ENCODE results near the gene CMC1.

Gene CMC1

GRCh38 chr3:28279770-28280169 lies 38.4 kb downstream of the CMC1 start:
- TF ChIP-seq ZBTB7A (IDR thresholded peaks at IDR 0.05; ENCODE audit: low read depth) (no peak), EP300 (IDR thresholded peaks at IDR 0.05; ENCODE audit: borderline replicate concordance) (no peak), CEBPB (IDR thresholded peaks at IDR 0.05) (no peak), RAD21 (IDR thresholded peaks at IDR 0.05; ENCODE audit: low read depth) (no peak)

- no peak for TF ChIP-seq CREB1 (IDR thresholded peaks at IDR 0.05; ENCODE audit: low read depth)
- no peak for TF ChIP-seq NFIC (IDR thresholded peaks at IDR 0.05)
- no peak for TF ChIP-seq EGR1 (IDR thresholded peaks at IDR 0.05)
- TF ChIP-seq FOXM1 (IDR thresholded peaks at IDR 0.05; ENCODE audit: borderline replicate concordance, low read depth), result no peak
- TF ChIP-seq, protein P1, sequence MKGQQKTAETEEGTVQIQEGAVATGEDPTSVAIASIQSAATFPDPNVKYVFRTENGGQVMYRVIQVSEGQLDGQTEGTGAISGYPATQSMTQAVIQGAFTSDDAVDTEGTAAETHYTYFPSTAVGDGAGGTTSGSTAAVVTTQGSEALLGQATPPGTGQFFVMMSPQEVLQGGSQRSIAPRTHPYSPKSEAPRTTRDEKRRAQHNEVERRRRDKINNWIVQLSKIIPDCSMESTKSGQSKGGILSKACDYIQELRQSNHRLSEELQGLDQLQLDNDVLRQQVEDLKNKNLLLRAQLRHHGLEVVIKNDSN (IDR thresholded peaks at IDR 0.05), result no peak
- TF ChIP-seq RAD21 (IDR thresholded peaks at IDR 0.05; ENCODE audit: low read depth), result no peak
- TF ChIP-seq TCF12 (IDR thresholded peaks at IDR 0.05; ENCODE audit: low read depth), result no peak
- TF ChIP-seq TEAD4 (IDR thresholded peaks at IDR 0.05), result no peak
- TF ChIP-seq, protein P2, sequence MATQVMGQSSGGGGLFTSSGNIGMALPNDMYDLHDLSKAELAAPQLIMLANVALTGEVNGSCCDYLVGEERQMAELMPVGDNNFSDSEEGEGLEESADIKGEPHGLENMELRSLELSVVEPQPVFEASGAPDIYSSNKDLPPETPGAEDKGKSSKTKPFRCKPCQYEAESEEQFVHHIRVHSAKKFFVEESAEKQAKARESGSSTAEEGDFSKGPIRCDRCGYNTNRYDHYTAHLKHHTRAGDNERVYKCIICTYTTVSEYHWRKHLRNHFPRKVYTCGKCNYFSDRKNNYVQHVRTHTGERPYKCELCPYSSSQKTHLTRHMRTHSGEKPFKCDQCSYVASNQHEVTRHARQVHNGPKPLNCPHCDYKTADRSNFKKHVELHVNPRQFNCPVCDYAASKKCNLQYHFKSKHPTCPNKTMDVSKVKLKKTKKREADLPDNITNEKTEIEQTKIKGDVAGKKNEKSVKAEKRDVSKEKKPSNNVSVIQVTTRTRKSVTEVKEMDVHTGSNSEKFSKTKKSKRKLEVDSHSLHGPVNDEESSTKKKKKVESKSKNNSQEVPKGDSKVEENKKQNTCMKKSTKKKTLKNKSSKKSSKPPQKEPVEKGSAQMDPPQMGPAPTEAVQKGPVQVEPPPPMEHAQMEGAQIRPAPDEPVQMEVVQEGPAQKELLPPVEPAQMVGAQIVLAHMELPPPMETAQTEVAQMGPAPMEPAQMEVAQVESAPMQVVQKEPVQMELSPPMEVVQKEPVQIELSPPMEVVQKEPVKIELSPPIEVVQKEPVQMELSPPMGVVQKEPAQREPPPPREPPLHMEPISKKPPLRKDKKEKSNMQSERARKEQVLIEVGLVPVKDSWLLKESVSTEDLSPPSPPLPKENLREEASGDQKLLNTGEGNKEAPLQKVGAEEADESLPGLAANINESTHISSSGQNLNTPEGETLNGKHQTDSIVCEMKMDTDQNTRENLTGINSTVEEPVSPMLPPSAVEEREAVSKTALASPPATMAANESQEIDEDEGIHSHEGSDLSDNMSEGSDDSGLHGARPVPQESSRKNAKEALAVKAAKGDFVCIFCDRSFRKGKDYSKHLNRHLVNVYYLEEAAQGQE (IDR thresholded peaks at IDR 0.05; ENCODE audit: low read depth), result no peak
- TF ChIP-seq MAX (IDR thresholded peaks at IDR 0.05), result no peak
- TF ChIP-seq TAF1 (IDR thresholded peaks at IDR 0.05; ENCODE audit: low read depth), result no peak
Observed at GRCh38 chr3:28280781-28281180, 39.4 kb downstream of the CMC1 start.

- TF ChIP-seq RAD21 (IDR thresholded peaks at IDR 0.05; ENCODE audit: low read depth) (peak; percentile 52), MAX (IDR thresholded peaks at IDR 0.05) (no peak)
Observed at GRCh38 chr3:28286595-28286994, 45.2 kb downstream of the CMC1 start.

DNA sequence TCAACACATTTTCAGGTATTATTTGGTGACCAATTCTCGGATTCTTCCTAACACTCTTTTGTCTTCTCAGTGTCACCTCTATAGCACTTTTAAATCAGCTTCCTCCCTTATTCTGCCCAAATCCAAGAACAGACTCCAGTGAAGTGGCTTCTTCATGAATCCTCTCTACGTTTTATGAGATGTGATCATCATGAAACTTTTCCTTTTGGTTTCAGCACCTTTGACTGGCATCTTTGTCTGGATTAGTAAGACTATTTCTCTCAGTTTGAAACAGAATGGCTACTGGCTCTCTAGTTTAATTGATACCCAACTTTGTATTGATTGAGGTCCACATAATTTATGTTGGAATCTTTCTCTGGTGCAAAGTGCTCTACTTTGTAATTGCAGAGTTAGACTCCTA lies 45.6 kb downstream of the CMC1 start:
- no peak for TF ChIP-seq ZBTB7A (IDR thresholded peaks at IDR 0.05; ENCODE audit: low read depth)
- no peak for TF ChIP-seq CREB1 (IDR thresholded peaks at IDR 0.05; ENCODE audit: low read depth)
- TF ChIP-seq, protein P2 (IDR thresholded peaks at IDR 0.05; ENCODE audit: low read depth), result no peak
- TF ChIP-seq, protein P1 (IDR thresholded peaks at IDR 0.05), result no peak
- no peak for TF ChIP-seq YY1 (IDR thresholded peaks at IDR 0.05; ENCODE audit: low read depth)
- TF ChIP-seq FOXM1 (IDR thresholded peaks at IDR 0.05; ENCODE audit: borderline replicate concordance, low read depth), result no peak
- TF ChIP-seq NFIC (IDR thresholded peaks at IDR 0.05), result no peak
- no peak for TF ChIP-seq RAD21 (IDR thresholded peaks at IDR 0.05; ENCODE audit: low read depth)
- TF ChIP-seq MAX (IDR thresholded peaks at IDR 0.05), result no peak
- TF ChIP-seq EGR1 (IDR thresholded peaks at IDR 0.05), result no peak
- TF ChIP-seq EP300 (IDR thresholded peaks at IDR 0.05; ENCODE audit: borderline replicate concordance), result no peak
- no peak for TF ChIP-seq TAF1 (IDR thresholded peaks at IDR 0.05; ENCODE audit: low read depth)
- no peak for TF ChIP-seq TCF12 (IDR thresholded peaks at IDR 0.05; ENCODE audit: low read depth)
- TF ChIP-seq CEBPB (IDR thresholded peaks at IDR 0.05), result no peak
- TF ChIP-seq TEAD4 (IDR thresholded peaks at IDR 0.05), result no peak

DNA sequence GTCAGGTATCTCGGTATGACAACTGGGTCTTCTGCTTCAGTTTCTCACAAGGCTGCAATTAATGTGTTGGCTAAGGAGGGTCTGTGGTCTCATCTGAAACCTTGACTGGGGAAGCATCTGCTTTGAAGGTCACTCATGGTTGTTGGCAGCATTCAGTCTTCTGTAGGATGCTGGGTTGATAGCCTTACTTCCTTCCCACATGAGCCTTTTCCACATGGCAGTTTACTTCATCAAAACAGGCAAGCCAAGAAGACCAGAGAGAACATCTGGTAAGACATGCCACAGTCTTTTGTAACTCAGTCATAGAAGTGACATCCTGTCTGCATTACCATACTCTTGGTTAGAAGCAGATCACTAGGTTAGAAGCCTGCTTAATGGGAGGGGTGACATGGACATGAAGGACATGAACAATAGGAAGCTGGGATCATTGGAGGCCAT lies 49.5 kb downstream of the CMC1 start:
- TF ChIP-seq TAF1 (IDR thresholded peaks at IDR 0.05; ENCODE audit: low read depth) (no peak), EGR1 (IDR thresholded peaks at IDR 0.05) (no peak), YY1 (IDR thresholded peaks at IDR 0.05; ENCODE audit: low read depth) (no peak), MAX (IDR thresholded peaks at IDR 0.05) (no peak), FOXM1 (IDR thresholded peaks at IDR 0.05; ENCODE audit: borderline replicate concordance, low read depth) (no peak), TEAD4 (IDR thresholded peaks at IDR 0.05) (no peak), EP300 (IDR thresholded peaks at IDR 0.05; ENCODE audit: borderline replicate concordance) (no peak), NFIC (IDR thresholded peaks at IDR 0.05) (no peak), RAD21 (IDR thresholded peaks at IDR 0.05; ENCODE audit: low read depth) (no peak), CREB1 (IDR thresholded peaks at IDR 0.05; ENCODE audit: low read depth) (no peak), TCF12 (IDR thresholded peaks at IDR 0.05; ENCODE audit: low read depth) (no peak), ZBTB7A (IDR thresholded peaks at IDR 0.05; ENCODE audit: low read depth) (no peak), CEBPB (IDR thresholded peaks at IDR 0.05) (no peak)
- TF ChIP-seq, protein P1 (IDR thresholded peaks at IDR 0.05), result no peak
- TF ChIP-seq, protein P2 (IDR thresholded peaks at IDR 0.05; ENCODE audit: low read depth), result no peak

Measured in Ishikawa (cell line).